Neural progenitor cell (in vitro differentiated cells): ENCODE measurements around the gene RNF32.

ENCODE experiments used
- EZH2 ChIP-seq: fragments of 200-600 bp; sonication (generic); IDR thresholded peaks from 2 replicates; pipeline ENCODE4 v1.6.1; 2017; ENCODE audit warnings: antibody characterized with exemption, mild to moderate bottlenecking, moderate library complexity
- TF ChIP-seq, protein P1 (sequence below): fragments of 200-600 bp; sonication (generic); IDR thresholded peaks from 2 replicates; pipeline ENCODE4 v1.5.1; 2017; ENCODE audit warnings: antibody characterized with exemption, mild to moderate bottlenecking

GRCh38 chr7:156691764-156692163 lies 51.2 kb downstream of the RNF32 start:
- TF ChIP-seq, protein P1, sequence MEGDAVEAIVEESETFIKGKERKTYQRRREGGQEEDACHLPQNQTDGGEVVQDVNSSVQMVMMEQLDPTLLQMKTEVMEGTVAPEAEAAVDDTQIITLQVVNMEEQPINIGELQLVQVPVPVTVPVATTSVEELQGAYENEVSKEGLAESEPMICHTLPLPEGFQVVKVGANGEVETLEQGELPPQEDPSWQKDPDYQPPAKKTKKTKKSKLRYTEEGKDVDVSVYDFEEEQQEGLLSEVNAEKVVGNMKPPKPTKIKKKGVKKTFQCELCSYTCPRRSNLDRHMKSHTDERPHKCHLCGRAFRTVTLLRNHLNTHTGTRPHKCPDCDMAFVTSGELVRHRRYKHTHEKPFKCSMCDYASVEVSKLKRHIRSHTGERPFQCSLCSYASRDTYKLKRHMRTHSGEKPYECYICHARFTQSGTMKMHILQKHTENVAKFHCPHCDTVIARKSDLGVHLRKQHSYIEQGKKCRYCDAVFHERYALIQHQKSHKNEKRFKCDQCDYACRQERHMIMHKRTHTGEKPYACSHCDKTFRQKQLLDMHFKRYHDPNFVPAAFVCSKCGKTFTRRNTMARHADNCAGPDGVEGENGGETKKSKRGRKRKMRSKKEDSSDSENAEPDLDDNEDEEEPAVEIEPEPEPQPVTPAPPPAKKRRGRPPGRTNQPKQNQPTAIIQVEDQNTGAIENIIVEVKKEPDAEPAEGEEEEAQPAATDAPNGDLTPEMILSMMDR, result no peak
- TF ChIP-seq EZH2, result no peak
